ENCODE measurements around the gene GATAD1.
"Not testable (repeated sequence)": the region's sequence is repeated elsewhere in the genome, so short reads cannot be mapped to it uniquely, and the experiment has no call there.

DNA sequence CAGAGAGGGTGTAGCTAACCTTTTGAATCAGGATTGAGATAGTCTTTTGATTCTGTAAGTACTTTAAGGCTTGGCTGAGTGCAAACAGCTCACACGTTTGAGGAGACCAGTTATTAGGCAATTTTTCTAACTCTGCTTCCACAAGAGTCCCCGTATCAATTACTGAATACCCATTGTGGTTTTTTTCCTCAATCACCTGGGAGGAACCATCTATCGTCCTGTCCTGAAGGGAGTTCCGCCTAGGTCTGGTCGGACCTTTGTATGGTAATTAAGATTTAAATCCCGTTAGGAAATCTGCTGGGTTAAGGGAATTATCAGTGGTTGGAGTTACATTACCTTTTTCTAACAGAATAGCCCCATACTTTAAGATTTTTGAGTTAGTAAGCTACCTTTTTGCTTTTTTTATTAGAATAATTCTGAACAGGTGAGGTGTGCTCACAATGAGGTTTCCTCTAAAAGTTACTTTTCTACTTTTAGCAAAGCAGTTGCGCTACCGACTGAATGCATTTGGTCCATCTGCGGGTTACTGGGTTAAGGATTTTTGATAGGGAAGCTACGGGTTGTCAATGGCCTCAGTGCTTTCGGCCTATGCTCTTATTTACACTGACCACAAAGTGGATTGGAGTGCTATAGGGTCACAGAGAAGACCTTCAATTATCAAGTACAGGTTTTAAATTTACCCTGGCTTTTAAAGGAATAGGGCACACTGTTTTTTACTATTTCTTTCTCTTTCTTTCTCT is 28.7 kb downstream of the GATAD1 start:
- TF ChIP-seq, protein P1, sequence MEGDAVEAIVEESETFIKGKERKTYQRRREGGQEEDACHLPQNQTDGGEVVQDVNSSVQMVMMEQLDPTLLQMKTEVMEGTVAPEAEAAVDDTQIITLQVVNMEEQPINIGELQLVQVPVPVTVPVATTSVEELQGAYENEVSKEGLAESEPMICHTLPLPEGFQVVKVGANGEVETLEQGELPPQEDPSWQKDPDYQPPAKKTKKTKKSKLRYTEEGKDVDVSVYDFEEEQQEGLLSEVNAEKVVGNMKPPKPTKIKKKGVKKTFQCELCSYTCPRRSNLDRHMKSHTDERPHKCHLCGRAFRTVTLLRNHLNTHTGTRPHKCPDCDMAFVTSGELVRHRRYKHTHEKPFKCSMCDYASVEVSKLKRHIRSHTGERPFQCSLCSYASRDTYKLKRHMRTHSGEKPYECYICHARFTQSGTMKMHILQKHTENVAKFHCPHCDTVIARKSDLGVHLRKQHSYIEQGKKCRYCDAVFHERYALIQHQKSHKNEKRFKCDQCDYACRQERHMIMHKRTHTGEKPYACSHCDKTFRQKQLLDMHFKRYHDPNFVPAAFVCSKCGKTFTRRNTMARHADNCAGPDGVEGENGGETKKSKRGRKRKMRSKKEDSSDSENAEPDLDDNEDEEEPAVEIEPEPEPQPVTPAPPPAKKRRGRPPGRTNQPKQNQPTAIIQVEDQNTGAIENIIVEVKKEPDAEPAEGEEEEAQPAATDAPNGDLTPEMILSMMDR (conservative IDR thresholded peaks at IDR 0.05; ENCODE audit: low read depth, low read length) = not testable (repeated sequence)
- not testable (repeated sequence) for TF ChIP-seq EZH2 (IDR thresholded peaks at IDR 0.05; ENCODE audit: borderline replicate concordance, low read depth, low read length, poor library complexity, severe bottlenecking)

All from A673 (cell line).